Measurements from ENCODE around the gene PPP2R5E. TPM values are rescaled to one million over a fixed set of nuclear protein-coding genes. Genes with fewer than 3 reads are reported as not detected.

The PPP2R5E gene
- total and polyA plus RNA-seq, 2 donors (not counting 3 experiments of a cell fraction or from before 2014, with no cell fraction given): 4.9 to 52.5 TPM

DNA sequence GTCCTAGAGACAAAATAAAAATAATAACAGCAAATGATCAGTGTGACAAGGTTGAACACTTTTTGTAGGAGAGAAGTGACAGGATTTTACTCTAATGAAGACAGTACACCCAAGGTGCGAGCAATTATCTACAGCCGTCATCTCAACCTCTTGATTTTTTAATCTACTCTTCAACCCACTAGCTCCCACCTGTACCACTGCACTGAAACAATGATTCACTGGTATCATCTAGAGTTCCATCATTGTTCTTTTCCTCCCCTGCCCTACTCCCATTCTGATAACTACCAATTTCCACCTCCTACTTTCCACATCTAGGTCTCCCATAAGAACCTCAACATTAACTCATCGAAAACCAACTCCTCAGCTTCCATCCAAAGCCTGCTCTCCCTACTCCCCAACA, 99.8 kb downstream of the PPP2R5E start:
- TF ChIP-seq GATA2 (IDR thresholded peaks at IDR 0.05; ENCODE audit: insufficient read depth, insufficient read length, low read depth, low read length) (no peak), JUN (IDR thresholded peaks at IDR 0.05; ENCODE audit: borderline replicate concordance, insufficient read depth, insufficient read length, low read depth) (no peak), POLR2AphosphoS5 (IDR thresholded peaks at IDR 0.05; ENCODE audit: insufficient read depth, low read depth, low read length) (no peak)
- TF ChIP-seq, protein P1, sequence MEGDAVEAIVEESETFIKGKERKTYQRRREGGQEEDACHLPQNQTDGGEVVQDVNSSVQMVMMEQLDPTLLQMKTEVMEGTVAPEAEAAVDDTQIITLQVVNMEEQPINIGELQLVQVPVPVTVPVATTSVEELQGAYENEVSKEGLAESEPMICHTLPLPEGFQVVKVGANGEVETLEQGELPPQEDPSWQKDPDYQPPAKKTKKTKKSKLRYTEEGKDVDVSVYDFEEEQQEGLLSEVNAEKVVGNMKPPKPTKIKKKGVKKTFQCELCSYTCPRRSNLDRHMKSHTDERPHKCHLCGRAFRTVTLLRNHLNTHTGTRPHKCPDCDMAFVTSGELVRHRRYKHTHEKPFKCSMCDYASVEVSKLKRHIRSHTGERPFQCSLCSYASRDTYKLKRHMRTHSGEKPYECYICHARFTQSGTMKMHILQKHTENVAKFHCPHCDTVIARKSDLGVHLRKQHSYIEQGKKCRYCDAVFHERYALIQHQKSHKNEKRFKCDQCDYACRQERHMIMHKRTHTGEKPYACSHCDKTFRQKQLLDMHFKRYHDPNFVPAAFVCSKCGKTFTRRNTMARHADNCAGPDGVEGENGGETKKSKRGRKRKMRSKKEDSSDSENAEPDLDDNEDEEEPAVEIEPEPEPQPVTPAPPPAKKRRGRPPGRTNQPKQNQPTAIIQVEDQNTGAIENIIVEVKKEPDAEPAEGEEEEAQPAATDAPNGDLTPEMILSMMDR (IDR thresholded peaks at IDR 0.05; ENCODE audit: extremely low read depth in 1 of 2, insufficient read depth in 1 of 2, low read depth in 1 of 2, low read length in 2 of 2): no peak
- peaks cover 3% of the 10 kb centered on the region for H3K4me1 ChIP-seq (ENCODE audit: control insufficient read depth, extremely low read depth, insufficient read depth, low read length)
- no peak overlapping the region for H3K9ac ChIP-seq (replicated peaks; ENCODE audit: extremely low read depth, insufficient read depth, low read length)
- H3K4me2 ChIP-seq (ENCODE audit: insufficient read depth, low read length): no peak overlapping the region
- H3K9me1 ChIP-seq (replicated peaks; ENCODE audit: control insufficient read depth, extremely low read depth, insufficient read depth, low read length): no peaks in the 10 kb centered on the region
- dilution Hi-C loops (cut with MboI; ENCODE audit: extremely low pct_ligation_motif_present, low sequenced_read_pairs): no loop called here
- DNase-seq (ENCODE audit: low read depth, low spot score) (no peak), FAIRE-seq (no peak)
- H3K79me2 ChIP-seq (ENCODE audit: control insufficient read depth, insufficient read depth, low read length): peaks cover 35% of the 10 kb centered on the region
- no peak overlapping the region for H2AFZ ChIP-seq (ENCODE audit: low read depth, low read length)
- H3K4me3 ChIP-seq (replicated peaks in 1 of 3; ENCODE audit: insufficient read depth in 1 of 3, low read depth in 1 of 3, low read length in 3 of 3): no peak overlapping the region
- no peaks in the 10 kb centered on the region for H3K36me3 ChIP-seq (ENCODE audit: control insufficient read depth in 2 of 2, extremely low read depth in 1 of 2, insufficient read depth in 2 of 2, low read length in 2 of 2)
- no peak overlapping the region for H3K27ac ChIP-seq (ENCODE audit: insufficient read depth, low read depth, low read length)
- intact Hi-C loops (cut with micrococcal nuclease): no loop called here
- no peaks in the 10 kb centered on the region for H3K27me3 ChIP-seq (ENCODE audit: control insufficient read depth in 2 of 2, insufficient read depth in 2 of 2, low read length in 2 of 2)
- BruUV-seq (replicated peaks): no TSS peak
- H4K20me1 ChIP-seq (replicated peaks; ENCODE audit: control insufficient read depth, extremely low read depth, insufficient read depth, low read length): peaks cover 7% of the 10 kb centered on the region
- no peaks in the 10 kb centered on the region for H3K9me3 ChIP-seq (replicated peaks; ENCODE audit: control insufficient read depth, insufficient read depth, low read length)
- ChIA-PET CTCF (interaction anchor here (1.1 to 1.4 kb wide), 4 partner anchors 10 to 191 kb away, joined by 3 to 4 read pairs (median 3); no protein-coding TSS in a partner anchor), POLR2A (no interaction called here)

Data from endothelial cell of umbilical vein (primary cell).